GM06990 (cell line): Measurements from ENCODE around the gene SLC10A7.

Source experiments
- DNase-seq: peaks from one replicate; pipeline ENCODE4 v3.0.0-alpha.2; 2011; ENCODE audit not compliant: insufficient read length; ENCODE audit errors: extremely low read depth
- H3K27me3 ChIP-seq: replicated peaks from 2 replicates; pipeline ENCODE4 v1.6.0; 2011; ENCODE audit warnings: low read length; ENCODE audit not compliant: control insufficient read depth, insufficient read depth
- H3K36me3 ChIP-seq: 2 replicates; pipeline ENCODE4 v1.5.1; 2011; ENCODE audit warnings: low read length; ENCODE audit not compliant: control insufficient read depth, insufficient read depth
- H3K4me3 ChIP-seq: replicated peaks from 2 replicates; pipeline ENCODE4 v1.5.1; 2011; ENCODE audit warnings: low read depth, mild to moderate bottlenecking, control low read depth, low read length
- TF ChIP-seq, protein P1 (sequence below): IDR thresholded peaks from 2 replicates; pipeline ENCODE4 v1.5.1; 2011; ENCODE audit warnings: low read length, control low read depth, mild to moderate bottlenecking, inconsistent platforms; ENCODE audit not compliant: insufficient read depth, poor library complexity, severe bottlenecking

The SLC10A7 gene

DNA sequence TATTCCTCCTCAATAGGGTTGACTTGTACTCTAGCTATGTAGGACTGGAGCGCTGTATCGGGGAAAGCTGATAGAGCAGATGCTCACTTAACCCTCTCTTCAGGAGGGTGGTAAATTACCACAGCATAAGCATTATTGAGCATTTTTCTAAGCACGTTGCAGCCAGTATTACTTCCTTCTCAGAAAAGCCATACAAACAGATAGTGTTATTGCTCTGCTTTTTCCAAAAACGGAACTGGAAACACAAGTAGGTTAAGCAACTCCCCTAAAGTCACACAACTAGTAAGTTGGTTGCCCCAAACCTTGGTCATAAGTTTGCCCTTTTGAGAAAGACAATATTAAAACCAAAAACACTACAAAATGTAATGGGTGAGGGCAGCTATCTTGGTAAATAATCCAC is 233.5 kb downstream of the SLC10A7 start:
- TF ChIP-seq, protein P1, sequence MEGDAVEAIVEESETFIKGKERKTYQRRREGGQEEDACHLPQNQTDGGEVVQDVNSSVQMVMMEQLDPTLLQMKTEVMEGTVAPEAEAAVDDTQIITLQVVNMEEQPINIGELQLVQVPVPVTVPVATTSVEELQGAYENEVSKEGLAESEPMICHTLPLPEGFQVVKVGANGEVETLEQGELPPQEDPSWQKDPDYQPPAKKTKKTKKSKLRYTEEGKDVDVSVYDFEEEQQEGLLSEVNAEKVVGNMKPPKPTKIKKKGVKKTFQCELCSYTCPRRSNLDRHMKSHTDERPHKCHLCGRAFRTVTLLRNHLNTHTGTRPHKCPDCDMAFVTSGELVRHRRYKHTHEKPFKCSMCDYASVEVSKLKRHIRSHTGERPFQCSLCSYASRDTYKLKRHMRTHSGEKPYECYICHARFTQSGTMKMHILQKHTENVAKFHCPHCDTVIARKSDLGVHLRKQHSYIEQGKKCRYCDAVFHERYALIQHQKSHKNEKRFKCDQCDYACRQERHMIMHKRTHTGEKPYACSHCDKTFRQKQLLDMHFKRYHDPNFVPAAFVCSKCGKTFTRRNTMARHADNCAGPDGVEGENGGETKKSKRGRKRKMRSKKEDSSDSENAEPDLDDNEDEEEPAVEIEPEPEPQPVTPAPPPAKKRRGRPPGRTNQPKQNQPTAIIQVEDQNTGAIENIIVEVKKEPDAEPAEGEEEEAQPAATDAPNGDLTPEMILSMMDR = no peak
- Histone ChIP-seq H3K4me3 (no peak overlapping the region), H3K27me3 (no peaks in the 10 kb centered on the region), H3K36me3 (peaks cover 3% of the 10 kb centered on the region)
- DNase-seq = no peak

DNA sequence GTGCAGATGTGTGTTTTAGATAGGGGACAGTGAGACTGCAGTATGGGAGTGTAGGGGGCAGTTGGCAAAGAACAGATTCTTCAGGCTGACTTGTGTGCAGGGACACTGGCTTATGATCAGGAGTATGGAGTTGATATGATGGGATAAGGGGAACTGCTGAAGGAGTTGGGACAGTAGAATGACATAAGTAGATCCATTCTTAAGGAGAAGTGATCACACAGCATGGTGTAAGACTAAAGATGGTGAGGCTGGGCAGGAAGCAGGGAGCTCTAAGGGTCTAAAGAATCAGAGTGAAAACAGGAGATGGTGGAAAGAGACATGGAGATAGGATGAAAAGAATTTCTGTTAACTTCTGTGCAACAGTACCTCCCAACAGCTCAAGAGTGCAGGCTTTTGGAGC is 236.7 kb downstream of the SLC10A7 start:
- TF ChIP-seq, protein P1 = no peak
- Histone ChIP-seq H3K36me3 (peaks cover 1% of the 10 kb centered on the region), H3K27me3 (no peaks in the 10 kb centered on the region), H3K4me3 (no peak overlapping the region)
- no peak for DNase-seq

DNA sequence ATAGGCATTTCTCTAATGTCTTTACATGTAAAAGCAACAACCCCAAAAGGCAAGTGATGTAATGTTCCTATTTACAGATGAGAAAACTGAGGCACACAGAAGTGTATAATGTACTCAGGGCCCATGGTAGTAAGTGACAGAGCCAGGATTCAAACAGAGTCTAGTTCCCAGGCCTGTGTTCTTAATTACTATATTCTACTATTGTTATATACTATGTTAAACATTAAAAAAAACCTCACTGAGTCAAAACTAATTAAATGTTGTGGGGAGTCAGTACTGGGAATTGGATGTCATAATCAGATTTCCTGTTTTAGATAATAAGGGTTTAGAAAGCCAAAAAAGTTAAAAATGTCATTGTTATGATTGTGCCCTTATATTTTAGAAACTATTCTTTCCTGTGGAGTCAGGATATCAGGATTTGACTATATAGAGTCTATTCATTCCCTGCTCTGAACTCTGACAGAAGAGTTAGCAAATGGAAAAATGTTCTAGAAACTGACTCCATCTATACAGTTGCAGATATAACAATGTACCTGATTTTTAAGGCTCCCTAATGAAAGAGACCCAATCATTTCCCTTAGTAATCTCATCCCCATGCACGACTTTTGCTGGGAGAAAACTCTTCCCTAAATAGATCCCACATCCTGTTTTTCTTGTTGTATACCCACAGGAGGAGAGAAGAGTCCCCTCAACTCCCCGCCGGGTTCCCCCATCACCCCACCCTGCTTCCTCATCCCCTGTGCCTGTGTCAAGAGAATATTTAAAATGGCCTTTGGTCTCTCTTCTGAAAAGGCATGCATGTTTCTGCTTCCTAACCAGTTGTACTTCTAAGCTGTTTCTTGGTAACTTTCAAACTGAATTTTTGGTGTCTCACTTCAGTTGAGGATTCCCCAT is 237.7 kb downstream of the SLC10A7 start:
- no peaks in the 10 kb centered on the region for H3K27me3 ChIP-seq
- TF ChIP-seq, protein P1 = no peak

DNA sequence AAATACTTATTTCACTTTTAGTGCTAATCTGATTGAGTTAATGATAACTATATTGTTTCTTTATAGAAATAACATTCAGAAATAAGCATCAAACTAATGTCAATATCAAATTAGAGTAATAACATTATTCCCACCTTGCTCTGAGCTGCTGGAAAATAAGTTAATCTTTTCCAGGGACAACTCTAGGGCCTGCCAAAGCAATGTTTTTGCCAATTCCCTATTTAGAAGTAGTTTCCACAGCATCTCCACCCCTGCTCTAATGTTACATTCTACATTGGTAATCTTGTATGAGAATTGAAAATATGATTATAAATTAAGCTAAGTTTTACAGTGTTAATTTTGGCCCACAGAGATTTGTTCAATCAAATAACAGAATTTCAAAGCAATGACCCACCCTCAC is 239.1 kb downstream of the SLC10A7 start:
- no peak overlapping the region for H3K4me3 ChIP-seq
- TF ChIP-seq, protein P1 = no peak
- H3K27me3 ChIP-seq = no peaks in the 10 kb centered on the region
- DNase-seq = no peak
- H3K36me3 ChIP-seq = peaks cover 1% of the 10 kb centered on the region

More for the DNA sequence above, 237.7 kb downstream of the SLC10A7 start:
- no peak for DNase-seq
- Histone ChIP-seq H3K36me3 (peaks cover 1% of the 10 kb centered on the region), H3K4me3 (no peak overlapping the region)

DNA sequence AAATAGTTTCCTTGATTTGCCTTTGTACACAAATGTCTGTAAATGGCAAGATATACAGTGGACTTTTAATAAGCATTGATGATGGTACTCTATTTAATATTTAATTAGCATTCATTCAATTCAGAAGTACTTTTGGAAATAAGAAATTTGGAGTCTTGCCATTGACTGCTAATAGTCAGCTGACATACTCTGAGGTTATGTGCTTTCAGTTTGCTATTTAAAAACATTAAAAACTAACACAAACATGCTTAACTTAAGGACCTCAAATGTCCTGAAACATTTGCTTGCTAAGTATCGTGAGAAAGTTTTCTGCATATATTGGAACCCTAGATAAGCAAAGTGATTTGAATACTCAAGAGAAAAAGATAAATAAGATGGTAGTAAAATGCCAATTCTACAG is 242.8 kb downstream of the SLC10A7 start:
- no peak for DNase-seq
- TF ChIP-seq, protein P1 = no peak
- Histone ChIP-seq H3K36me3 (no peaks in the 10 kb centered on the region), H3K4me3 (no peak overlapping the region), H3K27me3 (no peaks in the 10 kb centered on the region)
